C4-2B (cell line): ENCODE results near the gene CLIP2.

ENCODE experiments used
- H3K27ac ChIP-seq: fragments of 450-650 bp; 2 replicates; pipeline ENCODE4 v1.5.1; 2017
- ZFX ChIP-seq: fragments of 450-650 bp; IDR thresholded peaks from 2 replicates; pipeline ENCODE4 v1.6.1; 2017
- TF ChIP-seq, protein P1 (sequence below): fragments of 450-650 bp; conservative IDR thresholded peaks from 2 replicates; pipeline ENCODE4 v1.5.1; 2017; ENCODE audit warnings: mild to moderate bottlenecking

The CLIP2 gene

DNA sequence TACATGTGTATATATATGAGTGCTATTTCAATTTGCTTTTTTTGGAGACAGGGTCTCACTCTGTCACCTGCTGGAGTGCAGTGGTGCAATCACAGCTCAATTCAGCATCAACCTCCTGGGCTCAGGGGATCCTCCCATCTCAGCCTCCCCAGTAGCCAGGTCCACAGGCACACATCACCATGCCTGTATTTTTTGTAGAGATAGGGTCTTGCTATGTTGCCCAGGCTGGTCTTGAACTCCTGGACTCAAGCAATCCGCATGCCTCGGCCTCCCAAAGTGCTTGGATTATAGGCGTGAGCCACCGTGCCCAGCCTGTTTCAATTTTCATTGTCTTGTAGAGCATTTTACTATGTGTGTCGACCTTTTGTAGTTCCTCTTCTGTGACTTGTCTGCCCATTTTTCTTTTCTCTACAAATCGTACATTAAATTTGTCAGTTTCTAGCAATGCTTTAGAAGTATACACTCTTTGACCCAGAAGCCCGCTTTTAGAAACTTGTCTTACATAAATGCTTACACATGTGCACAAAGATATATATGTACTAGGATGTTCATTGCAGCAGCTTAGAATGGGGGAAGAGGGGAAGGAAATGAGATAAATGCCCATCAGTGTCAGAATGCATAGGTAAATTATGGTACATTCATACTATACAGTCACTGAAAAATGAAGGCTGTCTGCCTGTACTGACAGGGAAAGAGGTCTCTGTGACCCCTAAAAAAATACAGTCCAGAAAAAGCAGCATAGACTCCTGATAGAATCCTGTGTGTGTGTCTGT, 22.8 kb upstream of the CLIP2 start:
- TF ChIP-seq ZFX = no peak
- TF ChIP-seq, protein P1, sequence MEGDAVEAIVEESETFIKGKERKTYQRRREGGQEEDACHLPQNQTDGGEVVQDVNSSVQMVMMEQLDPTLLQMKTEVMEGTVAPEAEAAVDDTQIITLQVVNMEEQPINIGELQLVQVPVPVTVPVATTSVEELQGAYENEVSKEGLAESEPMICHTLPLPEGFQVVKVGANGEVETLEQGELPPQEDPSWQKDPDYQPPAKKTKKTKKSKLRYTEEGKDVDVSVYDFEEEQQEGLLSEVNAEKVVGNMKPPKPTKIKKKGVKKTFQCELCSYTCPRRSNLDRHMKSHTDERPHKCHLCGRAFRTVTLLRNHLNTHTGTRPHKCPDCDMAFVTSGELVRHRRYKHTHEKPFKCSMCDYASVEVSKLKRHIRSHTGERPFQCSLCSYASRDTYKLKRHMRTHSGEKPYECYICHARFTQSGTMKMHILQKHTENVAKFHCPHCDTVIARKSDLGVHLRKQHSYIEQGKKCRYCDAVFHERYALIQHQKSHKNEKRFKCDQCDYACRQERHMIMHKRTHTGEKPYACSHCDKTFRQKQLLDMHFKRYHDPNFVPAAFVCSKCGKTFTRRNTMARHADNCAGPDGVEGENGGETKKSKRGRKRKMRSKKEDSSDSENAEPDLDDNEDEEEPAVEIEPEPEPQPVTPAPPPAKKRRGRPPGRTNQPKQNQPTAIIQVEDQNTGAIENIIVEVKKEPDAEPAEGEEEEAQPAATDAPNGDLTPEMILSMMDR = no peak
- H3K27ac ChIP-seq = no peak overlapping the region

- TF ChIP-seq, protein P1 = no peak
- no peak for TF ChIP-seq ZFX
- no peak overlapping the region for H3K27ac ChIP-seq
These were observed 21.2 kb upstream of the CLIP2 start for GRCh38 chr7:74267756-74268565.

DNA sequence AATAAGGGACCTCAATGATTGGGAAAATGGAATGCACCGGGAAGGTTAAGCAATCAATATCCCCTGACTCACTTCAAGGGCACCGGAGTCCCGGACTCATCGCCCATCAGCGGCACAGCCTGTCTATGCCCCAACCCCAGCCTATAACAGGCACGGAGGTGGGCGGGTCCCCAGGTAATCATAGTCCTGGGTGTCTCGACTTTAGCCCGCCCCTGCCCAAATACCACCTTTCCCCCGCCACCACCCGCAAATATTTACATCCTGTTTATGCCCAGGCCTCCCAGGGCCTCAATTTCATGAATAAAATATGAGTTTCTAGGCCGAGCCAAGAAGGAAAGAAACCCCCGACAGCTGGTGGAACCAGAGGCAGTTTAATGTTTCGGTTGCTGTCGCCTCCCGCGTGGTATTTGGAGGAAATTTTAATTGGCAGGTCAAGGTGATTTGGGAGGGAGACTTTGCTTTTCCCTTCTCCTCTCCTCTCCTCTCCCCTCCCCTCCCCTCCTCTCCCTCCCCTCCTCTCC, 19.4 kb upstream of the CLIP2 start:
- H3K27ac ChIP-seq = no peak overlapping the region
- TF ChIP-seq ZFX = no peak
- TF ChIP-seq, protein P1 = no peak

GRCh38 chr7:74271742-74272141, 17.5 kb upstream of the CLIP2 start:
- H3K27ac ChIP-seq = no peak overlapping the region
- TF ChIP-seq ZFX = no peak
- TF ChIP-seq, protein P1 = no peak

DNA sequence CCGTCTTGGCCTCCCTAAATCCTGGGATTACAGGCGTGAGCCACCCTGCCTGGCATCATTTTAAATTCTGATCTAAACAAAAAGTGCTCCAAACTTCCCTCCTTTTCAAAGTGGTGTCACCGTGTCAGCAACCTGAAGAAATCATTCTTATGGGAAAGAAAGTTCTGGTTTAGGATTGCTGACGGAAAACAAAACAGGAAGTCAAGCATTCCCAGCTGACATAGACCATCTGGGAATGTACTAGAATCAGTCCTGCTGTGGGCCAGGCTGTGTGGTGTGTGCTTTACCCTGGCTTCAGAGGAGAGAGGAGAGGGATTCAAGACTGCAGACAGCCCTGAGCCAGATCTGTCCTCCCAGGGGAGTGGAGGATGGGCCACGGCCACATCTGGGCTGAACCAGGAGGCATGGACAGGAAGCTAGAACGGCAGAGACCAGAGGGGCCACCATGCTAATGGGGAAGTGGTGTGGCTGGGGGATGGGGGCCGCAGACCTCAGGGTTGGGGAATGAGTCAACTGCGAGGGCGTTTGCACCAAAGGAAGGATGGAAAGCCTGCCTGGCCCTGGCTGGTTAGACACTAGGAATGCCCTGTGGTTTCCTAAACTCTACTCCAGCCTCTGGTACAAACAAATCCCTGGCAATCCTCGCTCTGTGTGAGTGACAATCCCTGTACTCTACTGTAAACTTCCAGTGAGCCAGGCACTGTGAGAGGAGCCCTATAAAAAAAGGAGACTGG, 16.7 kb upstream of the CLIP2 start:
- no peak for TF ChIP-seq ZFX
- TF ChIP-seq, protein P1 = no peak
- H3K27ac ChIP-seq = no peak overlapping the region

GRCh38 chr7:74275401-74275881, 13.8 kb upstream of the CLIP2 start:
- H3K27ac ChIP-seq = no peak overlapping the region
- TF ChIP-seq, protein P1 = no peak; the same call in 1 of the 2 replicates
- no peak for TF ChIP-seq ZFX
